Progenitor cell of endocrine pancreas (in vitro differentiated cells): Measurements from ENCODE around the gene NUFIP2. TPM values are rescaled to one million over a fixed set of nuclear protein-coding genes. Genes with fewer than 3 reads are reported as not detected.
"Not testable (repeated sequence)": the region's sequence is repeated elsewhere in the genome, so short reads cannot be mapped to it uniquely, and the experiment has no call there.

Experiments used
- DNase-seq: peaks from one replicate; pipeline ENCODE4 v3.0.0; 2021; ENCODE audit warnings: low spot score; ENCODE audit not compliant: unreplicated experiment
- H3K27ac Mint-ChIP-seq: 2 replicates; pipeline ENCODE4 v1.8.0; 2021; ENCODE audit warnings: mild to moderate bottlenecking, moderate library complexity, mixed read lengths
- H3K27me3 Mint-ChIP-seq: 2 replicates; pipeline ENCODE4 v1.8.0; 2021; ENCODE audit warnings: mixed read lengths
- H3K36me3 Mint-ChIP-seq: 2 replicates; pipeline ENCODE4 v1.8.0; 2022; ENCODE audit warnings: mixed read lengths; ENCODE audit not compliant: insufficient read depth
- H3K4me1 Mint-ChIP-seq: 2 replicates; pipeline ENCODE4 v1.8.0; 2021; ENCODE audit warnings: low read depth, mixed read lengths
- H3K4me3 Mint-ChIP-seq: 2 replicates; pipeline ENCODE4 v1.8.0; 2021; ENCODE audit warnings: low read depth, mild to moderate bottlenecking, moderate library complexity, mixed read lengths
- H3K9me3 Mint-ChIP-seq: 2 replicates; pipeline ENCODE4 v1.8.0; 2021; ENCODE audit warnings: low read depth, mixed read lengths
- total RNA-seq: library from RNA; stranded (reverse); gene quantifications from 2 replicates; pipeline ENCODE4 v1.2.1, GENCODE V29; 2021
- TF ChIP-seq, protein P1 (sequence below): fragments of 200-600 bp; sonication (generic); IDR thresholded peaks from one replicate; pipeline ENCODE4 v1.5.0; 2021; ENCODE audit warnings: antibody characterized with exemption, mild to moderate bottlenecking; ENCODE audit not compliant: unreplicated experiment

The NUFIP2 gene
- total RNA-seq, 1 donor from 2014 or later: 50.8 TPM

DNA sequence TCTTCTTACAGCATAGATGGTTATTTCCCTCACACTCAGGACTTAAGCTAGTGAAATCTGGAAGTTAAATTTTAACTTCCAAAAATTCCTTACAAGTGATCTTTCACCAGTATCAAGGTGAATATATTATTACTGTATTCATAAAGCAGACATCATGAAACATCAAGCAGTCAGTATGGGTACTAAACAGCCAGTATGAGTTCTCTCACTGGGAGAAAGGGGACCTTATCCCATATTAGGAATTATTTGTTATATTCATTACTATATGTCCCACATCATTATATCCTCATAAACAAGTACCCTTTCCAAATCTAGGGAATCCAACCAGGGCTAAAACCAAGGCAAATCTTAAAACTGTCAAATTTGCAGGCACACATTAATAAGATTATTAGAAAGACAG lies 15.3 kb downstream of the NUFIP2 start:
- TF ChIP-seq, protein P1, sequence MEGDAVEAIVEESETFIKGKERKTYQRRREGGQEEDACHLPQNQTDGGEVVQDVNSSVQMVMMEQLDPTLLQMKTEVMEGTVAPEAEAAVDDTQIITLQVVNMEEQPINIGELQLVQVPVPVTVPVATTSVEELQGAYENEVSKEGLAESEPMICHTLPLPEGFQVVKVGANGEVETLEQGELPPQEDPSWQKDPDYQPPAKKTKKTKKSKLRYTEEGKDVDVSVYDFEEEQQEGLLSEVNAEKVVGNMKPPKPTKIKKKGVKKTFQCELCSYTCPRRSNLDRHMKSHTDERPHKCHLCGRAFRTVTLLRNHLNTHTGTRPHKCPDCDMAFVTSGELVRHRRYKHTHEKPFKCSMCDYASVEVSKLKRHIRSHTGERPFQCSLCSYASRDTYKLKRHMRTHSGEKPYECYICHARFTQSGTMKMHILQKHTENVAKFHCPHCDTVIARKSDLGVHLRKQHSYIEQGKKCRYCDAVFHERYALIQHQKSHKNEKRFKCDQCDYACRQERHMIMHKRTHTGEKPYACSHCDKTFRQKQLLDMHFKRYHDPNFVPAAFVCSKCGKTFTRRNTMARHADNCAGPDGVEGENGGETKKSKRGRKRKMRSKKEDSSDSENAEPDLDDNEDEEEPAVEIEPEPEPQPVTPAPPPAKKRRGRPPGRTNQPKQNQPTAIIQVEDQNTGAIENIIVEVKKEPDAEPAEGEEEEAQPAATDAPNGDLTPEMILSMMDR: no peak
- Mint-ChIP-seq H3K9me3 (no peaks in the 10 kb centered on the region), H3K4me1 (peaks cover 20% of the 10 kb centered on the region), H3K27me3 (no peaks in the 10 kb centered on the region), H3K27ac (no peak overlapping the region), H3K36me3 (peaks cover 49% of the 10 kb centered on the region), H3K4me3 (no peak overlapping the region)
- DNase-seq: no peak

DNA sequence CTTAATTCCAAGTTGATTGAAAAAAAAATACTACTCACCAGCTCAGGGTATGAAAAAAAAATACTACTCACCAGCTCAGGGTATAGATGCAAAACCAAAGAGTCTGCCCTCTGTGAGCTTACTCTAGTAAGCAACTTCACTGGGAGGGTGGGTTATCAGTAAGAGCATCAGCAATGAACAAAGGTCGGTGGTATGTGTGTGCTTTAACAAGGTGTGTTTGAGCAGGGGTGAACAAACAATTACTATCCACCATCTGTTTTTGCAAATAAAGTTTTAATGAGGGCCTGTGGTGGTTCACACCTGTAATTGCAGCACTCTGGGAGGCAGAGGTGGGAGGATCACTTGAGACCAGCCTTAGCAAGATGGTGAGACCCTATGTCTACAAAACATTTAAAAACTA lies 20.0 kb downstream of the NUFIP2 start:
- no peak overlapping the region for H3K4me3 Mint-ChIP-seq
- no peaks in the 10 kb centered on the region for H3K9me3 Mint-ChIP-seq
- DNase-seq: no peak
- H3K27me3 Mint-ChIP-seq: no peaks in the 10 kb centered on the region
- H3K27ac Mint-ChIP-seq: peak overlapping the region; percentile 46
- H3K4me1 Mint-ChIP-seq: peaks cover 18% of the 10 kb centered on the region
- H3K36me3 Mint-ChIP-seq: peaks cover 37% of the 10 kb centered on the region
- TF ChIP-seq, protein P1: no peak

DNA sequence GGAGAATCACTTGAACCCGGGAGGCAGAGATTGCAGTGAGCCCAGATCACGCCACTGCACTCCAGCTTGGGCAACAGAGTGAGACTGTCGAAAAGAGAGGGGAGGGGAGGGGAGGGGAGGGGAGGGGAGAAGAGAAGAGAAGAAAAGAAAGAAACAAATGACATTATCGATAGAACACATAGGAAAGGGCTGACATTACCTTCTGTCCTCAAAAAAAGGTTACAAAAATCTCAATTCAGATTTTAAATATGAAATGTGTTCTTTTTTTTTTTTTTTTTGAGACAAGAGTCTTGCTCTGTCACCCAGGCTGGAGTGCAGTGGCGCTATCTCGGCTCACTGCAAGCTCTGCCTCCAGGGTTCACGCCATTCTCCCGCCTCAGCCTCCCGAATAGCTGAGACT lies 22.0 kb downstream of the NUFIP2 start:
- not testable (repeated sequence) for H3K9me3 Mint-ChIP-seq

DNA sequence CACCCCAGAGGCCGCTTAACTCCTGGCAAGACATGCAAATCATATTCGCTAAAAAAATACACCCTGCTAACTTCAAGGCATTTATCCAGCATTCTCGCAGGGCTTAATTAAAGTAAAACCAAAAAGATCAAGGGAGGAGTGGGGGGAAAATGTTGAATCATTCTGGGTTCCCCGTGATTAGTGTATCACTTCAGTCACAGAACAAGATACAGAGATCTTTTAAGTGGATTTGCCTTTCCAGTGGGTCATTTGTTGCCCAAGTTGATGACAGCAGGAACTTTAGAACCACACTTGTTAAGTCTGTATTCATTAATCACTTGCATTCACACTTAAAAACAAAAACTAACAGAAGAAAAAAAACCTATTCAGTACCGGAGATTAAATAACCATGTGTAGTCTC lies 30.0 kb downstream of the NUFIP2 start:
- H3K27ac Mint-ChIP-seq: no peak overlapping the region
- no peaks in the 10 kb centered on the region for H3K9me3 Mint-ChIP-seq
- H3K4me1 Mint-ChIP-seq: no peaks in the 10 kb centered on the region
- H3K36me3 Mint-ChIP-seq: peaks cover 26% of the 10 kb centered on the region
- DNase-seq: no peak
- TF ChIP-seq, protein P1: no peak
- H3K4me3 Mint-ChIP-seq: no peak overlapping the region
- no peaks in the 10 kb centered on the region for H3K27me3 Mint-ChIP-seq

More for the DNA sequence above, 22.0 kb downstream of the NUFIP2 start:
- not testable (repeated sequence) for H3K4me3 Mint-ChIP-seq, H3K27me3 Mint-ChIP-seq, DNase-seq, H3K27ac Mint-ChIP-seq
- Mint-ChIP-seq H3K36me3 (peaks cover 31% of the 10 kb centered on the region), H3K4me1 (peaks cover 14% of the 10 kb centered on the region)

DNA sequence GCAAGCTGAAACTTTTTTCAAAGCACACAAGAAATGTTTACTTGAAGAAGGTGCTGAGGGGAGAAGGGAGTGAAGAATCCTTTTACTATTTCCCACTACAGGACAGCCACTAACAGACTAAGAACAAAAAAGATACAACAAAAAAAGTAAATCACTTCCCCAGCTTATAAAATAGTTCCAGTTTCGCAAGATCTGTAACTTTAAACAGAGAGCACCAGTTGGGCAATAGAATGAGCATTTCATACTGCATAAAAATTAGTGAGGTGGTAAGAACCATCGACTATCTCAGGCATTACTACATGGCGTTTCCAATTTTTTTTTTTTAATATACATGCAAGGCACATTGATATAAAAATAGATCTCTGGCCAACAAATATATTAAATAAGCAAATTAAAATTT lies 36.2 kb downstream of the NUFIP2 start:
- Mint-ChIP-seq H3K36me3 (peaks cover 15% of the 10 kb centered on the region), H3K27ac (no peak overlapping the region), H3K4me1 (peaks cover 31% of the 10 kb centered on the region), H3K4me3 (no peak overlapping the region), H3K9me3 (no peaks in the 10 kb centered on the region), H3K27me3 (no peaks in the 10 kb centered on the region)
- TF ChIP-seq, protein P1: no peak
- DNase-seq: no peak

DNA sequence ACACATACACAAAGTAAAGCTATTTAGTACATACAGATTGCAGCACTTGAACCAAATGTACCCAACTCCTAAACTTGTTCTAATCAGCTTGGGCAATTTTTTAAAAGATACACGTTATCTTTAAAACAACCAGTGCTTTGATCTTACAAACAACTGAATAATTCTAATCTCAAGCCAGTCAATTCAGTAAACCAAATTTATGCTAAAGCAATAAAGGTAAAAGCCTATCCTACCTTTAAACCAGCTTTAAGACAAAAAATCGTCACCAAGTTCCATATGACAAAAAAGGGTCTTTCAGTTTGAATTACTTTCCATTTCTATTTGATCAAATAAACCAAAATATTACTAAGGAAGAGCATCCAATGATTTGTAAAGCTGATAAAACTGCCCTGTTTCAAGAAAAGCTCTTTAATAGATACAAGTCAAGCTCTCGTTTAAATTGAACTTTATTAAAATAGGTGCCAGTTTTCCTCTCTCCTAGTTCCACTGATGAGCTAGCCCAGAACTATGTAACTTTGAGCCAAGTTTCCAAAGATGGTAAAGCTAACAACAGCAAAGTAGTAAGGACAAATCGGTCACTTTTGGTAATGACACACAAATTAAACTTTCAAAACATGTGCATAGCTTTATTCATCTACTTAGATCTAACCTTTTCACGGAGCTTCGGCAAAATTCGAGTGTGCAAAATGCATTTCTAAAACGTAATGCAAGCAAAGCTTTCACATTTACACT lies 37.0 kb downstream of the NUFIP2 start:
- Mint-ChIP-seq H3K4me3 (no peak overlapping the region), H3K9me3 (no peaks in the 10 kb centered on the region), H3K27ac (no peak overlapping the region)

More for the DNA sequence above, 37.0 kb downstream of the NUFIP2 start:
- TF ChIP-seq, protein P1: no peak
- no peak for DNase-seq
- H3K4me1 Mint-ChIP-seq: peaks cover 31% of the 10 kb centered on the region
- H3K27me3 Mint-ChIP-seq: no peaks in the 10 kb centered on the region
- peaks cover 13% of the 10 kb centered on the region for H3K36me3 Mint-ChIP-seq
